ENCODE data around the gene SLC25A22.

- no peak for TF ChIP-seq MYC (IDR thresholded peaks at IDR 0.05; ENCODE audit: insufficient read depth, insufficient read length, insufficient replicate concordance, low read length, severe bottlenecking)
- no peak for TF ChIP-seq SP1 (IDR thresholded peaks at IDR 0.05; ENCODE audit: low read depth, low read length)
- TF ChIP-seq POU2F2 (IDR thresholded peaks at IDR 0.05; ENCODE audit: borderline replicate concordance, low read depth, low read length), result no peak
These were observed 21.4 kb downstream of the SLC25A22 start for GRCh38 chr11:776561-777287.
